DND-41 (cell line): Measurements from ENCODE around the gene TMTC2.

Experiments used
- EZH2 ChIP-seq: IDR thresholded peaks from 3 replicates; pipeline ENCODE4 v1.6.1; 2012; ENCODE audit warnings: borderline replicate concordance, low read depth, mild to moderate bottlenecking, moderate library complexity, low read length, inconsistent platforms; ENCODE audit not compliant: severe bottlenecking
- TF ChIP-seq, protein P1 (sequence below): IDR thresholded peaks from 2 replicates; pipeline ENCODE4 v1.5.1; 2012; ENCODE audit warnings: borderline replicate concordance, low read length, moderate library complexity, mild to moderate bottlenecking; ENCODE audit not compliant: poor library complexity, severe bottlenecking; ENCODE audit errors: extremely low read depth

DNA sequence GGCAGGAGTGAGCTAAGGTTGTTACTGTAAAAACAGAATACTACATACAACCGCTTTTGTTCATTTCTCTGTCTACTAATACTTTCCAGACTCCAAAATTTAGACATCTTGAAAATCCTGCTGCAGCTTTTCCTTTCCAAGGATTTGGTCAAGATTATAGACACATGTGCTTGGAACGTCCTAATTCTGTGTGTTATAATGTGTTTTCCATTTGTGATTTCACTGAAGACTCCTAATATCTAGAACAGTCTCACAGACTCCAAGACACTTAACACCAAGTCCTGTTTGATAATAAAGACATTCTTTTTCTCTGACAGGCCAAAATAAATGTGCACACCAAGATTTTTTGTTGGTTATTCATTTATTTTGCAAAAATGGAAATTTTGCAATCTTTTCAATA lies 41.8 kb upstream of the TMTC2 start:
- TF ChIP-seq, protein P1, sequence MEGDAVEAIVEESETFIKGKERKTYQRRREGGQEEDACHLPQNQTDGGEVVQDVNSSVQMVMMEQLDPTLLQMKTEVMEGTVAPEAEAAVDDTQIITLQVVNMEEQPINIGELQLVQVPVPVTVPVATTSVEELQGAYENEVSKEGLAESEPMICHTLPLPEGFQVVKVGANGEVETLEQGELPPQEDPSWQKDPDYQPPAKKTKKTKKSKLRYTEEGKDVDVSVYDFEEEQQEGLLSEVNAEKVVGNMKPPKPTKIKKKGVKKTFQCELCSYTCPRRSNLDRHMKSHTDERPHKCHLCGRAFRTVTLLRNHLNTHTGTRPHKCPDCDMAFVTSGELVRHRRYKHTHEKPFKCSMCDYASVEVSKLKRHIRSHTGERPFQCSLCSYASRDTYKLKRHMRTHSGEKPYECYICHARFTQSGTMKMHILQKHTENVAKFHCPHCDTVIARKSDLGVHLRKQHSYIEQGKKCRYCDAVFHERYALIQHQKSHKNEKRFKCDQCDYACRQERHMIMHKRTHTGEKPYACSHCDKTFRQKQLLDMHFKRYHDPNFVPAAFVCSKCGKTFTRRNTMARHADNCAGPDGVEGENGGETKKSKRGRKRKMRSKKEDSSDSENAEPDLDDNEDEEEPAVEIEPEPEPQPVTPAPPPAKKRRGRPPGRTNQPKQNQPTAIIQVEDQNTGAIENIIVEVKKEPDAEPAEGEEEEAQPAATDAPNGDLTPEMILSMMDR = no peak
- TF ChIP-seq EZH2 = no peak
